Activated T-helper 17 cell treated with anti-CD3 and anti-CD28 coated beads, Interleukin-2, amount 50 U/mL, for 72 hours (primary cell): ENCODE results near the gene IGF2R. TPM values are rescaled to one million over a fixed set of nuclear protein-coding genes. Genes with fewer than 3 reads are reported as not detected.
"Not testable (repeated sequence)": the region's sequence is repeated elsewhere in the genome, so short reads cannot be mapped to it uniquely, and the experiment has no call there.

Source experiments
- ATAC-seq: fragments of 150-1000 bp; cut with Tn5 transposase; replicated peaks from 2 replicates; pipeline ENCODE4 v1.10.0; 2021; ENCODE audit warnings: mild to moderate bottlenecking, moderate library complexity
- H3K27ac Mint-ChIP-seq: one replicate; pipeline ENCODE4 v1.8.0; 2022; ENCODE audit warnings: mixed read lengths
- H3K27me3 Mint-ChIP-seq: one replicate; pipeline ENCODE4 v1.8.0; 2022; ENCODE audit warnings: mixed read lengths
- H3K36me3 Mint-ChIP-seq: one replicate; pipeline ENCODE4 v1.8.0; 2022; ENCODE audit warnings: low read depth, mild to moderate bottlenecking, mixed read lengths
- H3K4me1 Mint-ChIP-seq: one replicate; pipeline ENCODE4 v1.8.0; 2022; ENCODE audit warnings: mixed read lengths
- H3K4me3 Mint-ChIP-seq: one replicate; pipeline ENCODE4 v1.8.0; 2022; ENCODE audit warnings: mild to moderate bottlenecking, mixed read lengths
- H3K9me3 Mint-ChIP-seq: one replicate; pipeline ENCODE4 v1.8.0; 2022; ENCODE audit warnings: mixed read lengths
- total RNA-seq, 2 donors: library from RNA; stranded (reverse); gene quantifications; one replicate each; pipeline ENCODE4 v1.2.3, GENCODE V29; 2022

The IGF2R gene
- total RNA-seq, 2 donors from 2014 or later: 68.2 to 82.2 TPM

DNA sequence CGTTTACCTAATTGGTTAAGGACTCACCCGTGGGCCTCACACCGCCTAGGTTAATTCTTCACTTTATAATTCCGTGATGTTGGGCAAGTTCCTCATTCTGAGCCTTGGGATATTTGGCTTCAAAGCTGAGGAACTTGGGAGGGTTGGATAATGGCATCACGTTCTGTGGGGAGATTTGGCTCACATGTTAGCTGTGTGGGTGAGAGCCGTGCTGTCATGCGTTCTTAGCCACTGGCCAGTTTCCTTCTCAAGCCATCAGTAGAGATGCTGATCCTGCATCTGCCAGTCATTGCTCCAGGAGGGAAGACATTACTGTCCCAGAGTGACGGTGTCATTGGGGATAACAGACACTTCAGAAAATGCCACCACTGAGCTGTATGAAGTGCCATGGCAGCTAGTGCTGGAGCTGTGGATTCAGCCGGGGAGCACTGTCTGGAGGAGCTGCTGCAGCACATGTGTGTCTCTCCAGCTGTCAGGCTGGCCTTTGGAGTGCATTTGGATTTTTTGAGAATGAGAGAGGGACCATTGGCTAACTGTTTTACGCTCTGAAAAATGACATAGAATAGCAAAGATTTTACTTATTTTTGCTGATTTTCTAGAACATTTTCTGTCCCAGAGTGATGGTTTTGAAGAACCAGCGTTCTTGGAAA is 16.5 kb downstream of the IGF2R start:
- ATAC-seq: no peak
- Mint-ChIP-seq H3K9me3 (no peaks in the 10 kb centered on the region), H3K27ac (no peak overlapping the region), H3K4me3 (no peak overlapping the region), H3K36me3 (peaks cover 6% of the 10 kb centered on the region), H3K4me1 (peaks cover 41% of the 10 kb centered on the region), H3K27me3 (no peaks in the 10 kb centered on the region)

GRCh38 chr6:159988983-159989454 is 20.1 kb downstream of the IGF2R start:
- Mint-ChIP-seq H3K27me3 (no peaks in the 10 kb centered on the region), H3K27ac (peak overlapping the region; percentile 68), H3K4me3 (peak overlapping the region; percentile 35), H3K9me3 (no peaks in the 10 kb centered on the region), H3K4me1 (peaks cover 24% of the 10 kb centered on the region), H3K36me3 (peaks cover 29% of the 10 kb centered on the region)
- peak; percentile 52 for ATAC-seq

- Mint-ChIP-seq H3K27ac (peak overlapping the region; percentile 50), H3K4me1 (peaks cover 32% of the 10 kb centered on the region)
- peak; percentile 93 for ATAC-seq
These were observed 20.9 kb downstream of the IGF2R start for GRCh38 chr6:159989492-159990480.

DNA sequence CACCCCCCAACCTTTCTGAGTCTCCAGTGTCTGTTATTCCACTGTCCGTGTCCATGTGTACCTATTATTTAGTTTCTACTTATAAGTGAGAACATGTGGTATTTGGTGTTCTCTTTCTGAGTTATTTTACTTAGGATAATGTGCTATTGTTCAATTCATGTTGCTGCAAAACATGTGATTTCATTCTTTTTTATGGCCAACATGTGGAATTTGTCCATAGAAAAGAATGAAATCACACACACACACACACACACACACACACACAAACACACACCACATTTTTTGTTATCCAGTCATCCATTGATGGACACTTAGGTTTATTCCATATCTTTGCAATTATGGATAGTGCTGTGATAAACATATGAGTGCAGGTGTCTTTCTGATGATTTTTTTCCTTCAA is 23.5 kb downstream of the IGF2R start:
- Mint-ChIP-seq H3K9me3 (no peaks in the 10 kb centered on the region), H3K4me1 (peaks cover 43% of the 10 kb centered on the region), H3K36me3 (peaks cover 53% of the 10 kb centered on the region), H3K27ac (no peak overlapping the region), H3K27me3 (no peaks in the 10 kb centered on the region), H3K4me3 (no peak overlapping the region)
- ATAC-seq: no peak

More at GRCh38 chr6:159989492-159990480, 20.9 kb downstream of the IGF2R start:
- peak overlapping the region; percentile 35 for H3K4me3 Mint-ChIP-seq
- H3K36me3 Mint-ChIP-seq: peaks cover 37% of the 10 kb centered on the region
- H3K9me3 Mint-ChIP-seq: no peaks in the 10 kb centered on the region
- no peaks in the 10 kb centered on the region for H3K27me3 Mint-ChIP-seq

DNA sequence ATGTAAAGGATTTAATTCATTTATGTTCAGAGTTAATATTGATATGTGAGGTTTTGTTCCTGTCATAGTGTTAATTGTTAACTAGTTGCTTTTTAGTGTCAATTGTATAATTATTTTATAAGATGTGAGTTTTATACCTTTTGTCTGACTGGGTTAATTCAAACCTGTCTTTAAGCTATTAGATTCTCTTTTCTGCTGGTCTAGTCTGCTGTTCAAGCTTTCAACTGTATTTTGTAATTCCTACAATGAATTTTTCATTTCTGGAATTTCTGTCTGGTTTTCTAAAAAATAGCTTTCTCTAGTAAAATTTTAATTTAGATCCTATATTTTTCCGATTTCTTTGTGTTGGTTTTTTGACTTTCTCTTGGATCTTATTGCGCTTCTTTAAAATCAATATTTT is 26.5 kb downstream of the IGF2R start:
- Mint-ChIP-seq H3K27ac (no peak overlapping the region), H3K27me3 (no peaks in the 10 kb centered on the region), H3K36me3 (peaks cover 82% of the 10 kb centered on the region), H3K9me3 (peaks cover 2% of the 10 kb centered on the region), H3K4me1 (peaks cover 56% of the 10 kb centered on the region), H3K4me3 (no peak overlapping the region)
- ATAC-seq: no peak

DNA sequence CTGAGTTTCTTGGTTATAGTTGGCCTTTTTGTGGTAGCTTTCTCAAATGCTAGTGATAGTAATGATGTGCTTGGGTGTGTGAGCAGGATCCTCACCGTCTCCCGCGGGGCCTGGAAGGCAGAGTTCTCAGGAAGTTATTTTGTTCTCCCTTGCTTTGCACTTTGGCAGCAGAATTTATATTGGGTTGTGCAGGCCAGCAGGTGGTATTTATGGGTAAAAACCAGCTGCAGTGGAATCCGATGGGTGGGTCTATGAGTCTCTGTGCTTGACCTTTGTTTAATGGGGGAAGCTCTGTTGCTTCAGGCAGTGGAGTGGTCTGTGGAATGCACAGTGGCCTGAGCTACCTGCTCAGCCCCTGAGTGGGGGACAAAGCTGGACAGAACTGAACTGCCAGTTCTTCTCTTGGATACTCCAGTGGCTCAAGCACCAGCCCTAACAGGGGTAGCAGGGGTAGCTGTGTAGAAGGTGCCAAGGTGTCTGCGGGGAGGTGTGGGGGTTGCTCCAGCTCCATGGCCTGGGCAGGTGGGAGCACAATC is 27.3 kb downstream of the IGF2R start:
- no peak overlapping the region for H3K27ac Mint-ChIP-seq
- peaks cover 3% of the 10 kb centered on the region for H3K9me3 Mint-ChIP-seq
- H3K4me1 Mint-ChIP-seq: peaks cover 59% of the 10 kb centered on the region
- ATAC-seq: no peak
- H3K4me3 Mint-ChIP-seq: no peak overlapping the region
- peaks cover 83% of the 10 kb centered on the region for H3K36me3 Mint-ChIP-seq
- H3K27me3 Mint-ChIP-seq: no peaks in the 10 kb centered on the region

DNA sequence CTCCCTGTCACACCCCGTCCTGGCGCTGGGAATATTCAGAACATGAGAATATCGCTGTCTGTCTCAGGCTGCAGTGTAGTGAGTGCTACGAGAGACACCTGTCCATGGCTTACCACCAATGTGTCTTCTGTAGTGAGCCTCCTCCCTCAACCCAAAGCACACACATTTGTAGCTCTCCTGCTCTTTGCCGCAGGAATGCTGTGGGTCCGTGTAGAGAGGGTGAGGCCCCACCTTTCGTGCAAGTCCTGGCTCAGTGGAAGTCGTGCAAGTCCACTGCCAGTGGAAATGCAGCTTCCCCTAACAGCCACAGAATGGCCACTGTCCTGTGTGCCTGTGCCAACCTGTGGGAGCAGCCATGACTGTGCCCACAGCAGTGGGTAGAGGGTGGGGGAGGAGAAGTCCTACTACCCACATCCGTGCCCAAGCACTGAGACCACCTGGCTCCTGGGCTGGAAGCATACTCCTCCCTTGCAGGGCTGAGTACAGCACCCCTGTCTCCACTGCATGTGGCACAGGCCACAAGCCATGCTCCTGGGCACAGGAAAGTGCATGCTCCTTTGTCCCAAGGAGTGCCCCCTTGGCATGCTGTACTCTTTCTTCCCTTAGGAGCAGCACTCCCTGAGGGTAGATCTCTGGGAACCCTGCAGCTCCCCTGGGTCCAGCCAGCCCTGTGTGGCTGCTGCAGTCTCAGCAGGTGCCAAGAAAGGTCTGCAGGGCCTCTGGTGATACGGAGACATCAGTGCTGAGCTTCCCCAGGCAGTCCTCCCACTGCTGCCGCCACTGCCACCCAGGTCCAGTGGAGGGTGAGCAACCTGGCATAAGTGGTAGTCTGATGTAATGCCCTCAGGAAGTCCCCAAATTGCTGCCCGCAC is 28.0 kb downstream of the IGF2R start:
- no peak overlapping the region for H3K27ac Mint-ChIP-seq
- no peak overlapping the region for H3K4me3 Mint-ChIP-seq
- peaks cover 76% of the 10 kb centered on the region for H3K36me3 Mint-ChIP-seq
- H3K27me3 Mint-ChIP-seq: no peaks in the 10 kb centered on the region
- H3K4me1 Mint-ChIP-seq: peaks cover 59% of the 10 kb centered on the region
- H3K9me3 Mint-ChIP-seq: peaks cover 3% of the 10 kb centered on the region
- no peak for ATAC-seq

DNA sequence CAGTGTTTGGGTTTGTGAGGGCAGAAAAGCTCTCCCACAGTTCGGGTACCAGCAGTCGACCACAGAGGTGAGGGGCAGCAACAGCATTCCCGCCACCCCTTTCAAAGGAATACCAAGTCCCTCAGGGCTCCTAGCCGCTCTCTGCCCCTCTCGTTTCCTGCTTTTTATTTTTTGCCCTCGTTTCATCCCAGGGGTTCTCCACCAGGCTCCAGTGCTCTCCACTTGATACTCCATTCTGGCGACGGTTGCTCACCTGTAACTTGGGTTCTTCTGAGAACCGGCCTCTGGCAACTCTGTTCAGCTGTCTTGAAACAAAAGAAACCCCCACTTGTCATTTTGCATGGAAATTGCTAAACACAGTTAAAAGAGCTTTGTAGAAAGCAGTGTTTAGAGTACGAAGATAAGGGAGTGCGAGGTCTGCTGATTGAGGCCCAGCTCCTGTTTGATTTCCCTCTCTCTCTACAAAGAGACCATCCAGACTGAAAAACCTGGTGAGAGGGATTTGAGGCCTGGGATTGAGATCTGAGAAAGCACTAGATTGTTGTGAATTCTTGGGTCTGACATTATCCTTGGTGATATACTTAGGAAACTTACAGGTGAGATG is 28.7 kb downstream of the IGF2R start:
- H3K9me3 Mint-ChIP-seq: peaks cover 3% of the 10 kb centered on the region
- peak overlapping the region; percentile 59 for H3K4me3 Mint-ChIP-seq
- peaks cover 69% of the 10 kb centered on the region for H3K36me3 Mint-ChIP-seq
- no peak for ATAC-seq
- no peaks in the 10 kb centered on the region for H3K27me3 Mint-ChIP-seq
- H3K4me1 Mint-ChIP-seq: peaks cover 59% of the 10 kb centered on the region
- H3K27ac Mint-ChIP-seq: peak overlapping the region; percentile 67

DNA sequence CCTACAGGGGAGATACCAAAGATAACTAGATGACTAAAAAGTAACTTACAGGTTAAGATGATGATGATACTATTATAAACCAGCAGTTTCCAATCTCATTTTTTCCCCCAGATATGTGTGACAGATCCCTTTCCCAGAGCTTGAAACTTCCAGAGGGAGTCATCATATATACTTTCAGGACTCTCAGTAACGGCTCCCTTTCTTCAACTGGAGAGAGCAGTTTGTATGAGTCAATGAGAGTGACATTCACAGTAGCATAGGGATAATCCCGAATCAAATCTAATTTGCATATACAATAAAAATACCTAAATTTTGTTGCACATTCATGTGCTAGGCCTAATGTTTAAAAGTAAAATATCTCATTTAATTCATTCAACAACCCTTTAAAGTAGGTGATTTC is 29.7 kb downstream of the IGF2R start:
- Mint-ChIP-seq H3K4me3 (peak overlapping the region; percentile 59), H3K27ac (peak overlapping the region; percentile 67), H3K36me3 (peaks cover 64% of the 10 kb centered on the region), H3K9me3 (peaks cover 3% of the 10 kb centered on the region), H3K4me1 (peaks cover 52% of the 10 kb centered on the region), H3K27me3 (no peaks in the 10 kb centered on the region)
- peak; percentile 82 for ATAC-seq

- peaks cover 64% of the 10 kb centered on the region for H3K36me3 Mint-ChIP-seq
- no peaks in the 10 kb centered on the region for H3K27me3 Mint-ChIP-seq
- H3K4me1 Mint-ChIP-seq: peaks cover 53% of the 10 kb centered on the region
- peak overlapping the region; percentile 67 for H3K27ac Mint-ChIP-seq
- peak; percentile 84 for ATAC-seq
- peaks cover 3% of the 10 kb centered on the region for H3K9me3 Mint-ChIP-seq
- peak overlapping the region; percentile 59 for H3K4me3 Mint-ChIP-seq
These were observed 30.4 kb downstream of the IGF2R start for GRCh38 chr6:159999240-159999671.

GRCh38 chr6:160000280-160000704 is 31.4 kb downstream of the IGF2R start:
- H3K27ac Mint-ChIP-seq: no peak overlapping the region
- peaks cover 46% of the 10 kb centered on the region for H3K4me1 Mint-ChIP-seq
- H3K27me3 Mint-ChIP-seq: no peaks in the 10 kb centered on the region
- no peak overlapping the region for H3K4me3 Mint-ChIP-seq
- H3K36me3 Mint-ChIP-seq: peaks cover 59% of the 10 kb centered on the region
- H3K9me3 Mint-ChIP-seq: peaks cover 3% of the 10 kb centered on the region
- ATAC-seq: no peak

DNA sequence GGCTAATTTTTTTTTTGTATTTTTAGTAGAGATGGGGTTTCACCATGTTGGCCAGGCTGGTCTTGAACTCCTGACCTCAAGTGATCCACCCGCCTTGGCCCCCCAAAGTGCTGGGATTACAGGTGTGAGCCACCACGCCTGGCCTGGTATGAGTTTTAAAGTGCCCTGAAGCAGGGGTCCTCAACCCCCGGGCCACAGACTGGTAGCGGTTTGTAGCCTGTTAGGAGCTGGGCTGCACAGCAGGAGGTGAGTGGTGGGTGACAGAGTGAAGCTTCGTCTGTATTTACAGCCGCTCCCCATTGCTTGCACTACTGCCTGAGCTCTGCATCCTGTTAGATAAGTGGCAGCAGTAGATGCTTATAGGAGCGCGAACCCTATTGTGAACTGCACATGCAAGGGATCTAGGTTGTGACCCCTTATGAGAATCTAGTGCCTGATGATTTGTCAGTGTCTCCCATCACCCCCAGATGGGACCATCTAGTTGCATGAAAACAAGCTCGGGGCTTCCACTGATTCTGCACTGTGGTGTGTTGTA is 32.1 kb downstream of the IGF2R start:
- not testable (repeated sequence) for H3K4me3 Mint-ChIP-seq, ATAC-seq, H3K27ac Mint-ChIP-seq, H3K27me3 Mint-ChIP-seq, H3K9me3 Mint-ChIP-seq
- Mint-ChIP-seq H3K36me3 (peaks cover 52% of the 10 kb centered on the region), H3K4me1 (peaks cover 42% of the 10 kb centered on the region)

DNA sequence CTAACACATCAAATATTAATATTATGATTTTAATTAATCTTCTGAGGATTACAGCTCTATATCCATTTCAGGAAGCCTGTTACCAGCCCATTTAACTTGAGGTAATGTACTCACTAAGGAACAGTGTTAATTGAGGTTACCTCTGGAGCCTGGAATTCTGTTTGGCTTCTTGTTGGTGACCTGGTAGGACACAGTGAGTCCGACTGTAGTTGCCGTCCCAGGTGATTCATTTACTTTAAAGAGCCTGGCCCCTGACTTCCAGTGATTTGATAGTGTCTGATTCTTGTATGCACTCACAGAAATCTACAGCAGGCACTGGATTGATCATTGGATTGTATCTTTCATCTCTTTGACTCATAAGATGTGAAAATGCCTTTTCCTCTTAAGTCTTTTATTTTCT is 34.0 kb downstream of the IGF2R start:
- peak overlapping the region; percentile 28 for H3K27ac Mint-ChIP-seq
- peaks cover 3% of the 10 kb centered on the region for H3K9me3 Mint-ChIP-seq
- peaks cover 49% of the 10 kb centered on the region for H3K36me3 Mint-ChIP-seq
- H3K27me3 Mint-ChIP-seq: no peaks in the 10 kb centered on the region
- no peak for ATAC-seq
- peaks cover 45% of the 10 kb centered on the region for H3K4me1 Mint-ChIP-seq
- no peak overlapping the region for H3K4me3 Mint-ChIP-seq
